Left lung (tissue), 10 donors: ENCODE data around the gene FAM76B. TPM values are rescaled to one million over a fixed set of nuclear protein-coding genes. Genes with fewer than 3 reads are reported as not detected.
A peak's percentile ranks its signal among the peaks of the same experiment; 100 is the strongest.

Source experiments
- ATAC-seq: fragments of 200-7000 bp; cut with Tn5 transposase; one replicate; pipeline ENCODE4 v1.9.1; 2020; ENCODE audit warnings: moderate library complexity
- DNase-seq, 4 donors: peaks; one replicate each; pipeline ENCODE4 v3.0.0-alpha.2; 2013 to 2020
- H3K27ac ChIP-seq, 2 donors: fragments of 200-600 bp; sonication (generic) in 1 of 2; one replicate each; pipeline versions ENCODE4 v1.5.0 to v1.8.0; 2020 to 2021
- H3K27me3 ChIP-seq, 2 donors: fragments of 200-600 bp; sonication (generic) in 1 of 2; one replicate each; pipeline versions ENCODE4 v1.5.0 to v1.8.0; 2020 to 2021
- H3K36me3 ChIP-seq, 2 donors: fragments of 200-600 bp; sonication (generic) in 1 of 2; one replicate each; pipeline versions ENCODE4 v1.5.0 to v1.8.0; 2020 to 2021
- H3K4me1 ChIP-seq, 2 donors: fragments of 200-600 bp; one replicate each; pipeline ENCODE4 v1.8.0; 2021
- H3K4me3 ChIP-seq, 2 donors: fragments of 200-600 bp; sonication (generic) in 1 of 2; one replicate each; pipeline versions ENCODE4 v1.5.0 to v1.8.0; 2020 to 2021; ENCODE audit warnings: mild to moderate bottlenecking in 1 of 2
- H3K9me3 ChIP-seq, 2 donors: fragments of 200-600 bp; sonication (generic) in 1 of 2; one replicate each; pipeline versions ENCODE4 v1.5.0 to v1.8.0; 2020 to 2021
- intact Hi-C, 2 donors: fragments of 100-400 bp; cut with DNase I; formaldehyde crosslinking; loops; one replicate each; pipeline versions ENCODE4 v1.11.2 to v1.14.2; 2022
- polyA plus RNA-seq, 6 donors: library from polyadenylated mRNA; unstranded; fragments of 120-200 nt; gene quantifications; one replicate each; pipeline ENCODE4 v1.2.1, GENCODE V29; 2013; ENCODE audit not compliant: insufficient read length in 6 of 6
- total RNA-seq, 2 donors: library from RNA; stranded (reverse); fragmentation: NEBNext Ultra II Directional; extraction: Animal tissue kit (Norgen Biotek cat#: 25700); gene quantifications; one replicate each; pipeline ENCODE4 v1.2.1, GENCODE V29; 2021
- TF ChIP-seq, protein P1 (sequence below), 2 donors: fragments of 200-600 bp; sonication (generic) in 1 of 2; IDR thresholded peaks; one replicate each; pipeline versions ENCODE4 v1.5.0 to v1.8.0; 2021; ENCODE audit warnings: antibody characterized with exemption in 2 of 2
- donor health status: DM: no; HTN: yes; CAD: no.
- donor health status: DM: no; HTN: no; CAD: no.

Gene FAM76B
- total and polyA plus RNA-seq, 8 donors = 13.6 to 70.6 (median 60.8) TPM

DNA sequence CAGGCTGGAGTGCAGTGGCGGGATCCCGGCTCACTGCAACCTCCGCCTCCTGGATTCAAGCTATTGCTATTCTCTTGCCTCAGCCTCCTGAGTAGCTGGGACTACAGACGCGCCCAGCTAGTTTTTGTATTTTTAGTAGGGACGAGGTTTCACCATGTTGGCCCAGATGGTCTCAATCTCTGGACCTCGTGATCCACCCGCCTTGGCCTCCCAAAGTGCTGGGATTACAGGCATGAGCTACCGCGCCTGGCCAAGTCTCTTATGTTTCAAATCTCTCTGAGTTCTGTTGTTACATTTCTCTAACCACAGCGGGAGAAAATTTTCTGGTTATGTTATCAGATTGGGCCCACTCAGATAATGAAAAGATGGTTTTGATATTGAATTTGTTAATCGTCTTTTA lies 10.9 kb upstream of the FAM76B start:
- TF ChIP-seq, protein P1, sequence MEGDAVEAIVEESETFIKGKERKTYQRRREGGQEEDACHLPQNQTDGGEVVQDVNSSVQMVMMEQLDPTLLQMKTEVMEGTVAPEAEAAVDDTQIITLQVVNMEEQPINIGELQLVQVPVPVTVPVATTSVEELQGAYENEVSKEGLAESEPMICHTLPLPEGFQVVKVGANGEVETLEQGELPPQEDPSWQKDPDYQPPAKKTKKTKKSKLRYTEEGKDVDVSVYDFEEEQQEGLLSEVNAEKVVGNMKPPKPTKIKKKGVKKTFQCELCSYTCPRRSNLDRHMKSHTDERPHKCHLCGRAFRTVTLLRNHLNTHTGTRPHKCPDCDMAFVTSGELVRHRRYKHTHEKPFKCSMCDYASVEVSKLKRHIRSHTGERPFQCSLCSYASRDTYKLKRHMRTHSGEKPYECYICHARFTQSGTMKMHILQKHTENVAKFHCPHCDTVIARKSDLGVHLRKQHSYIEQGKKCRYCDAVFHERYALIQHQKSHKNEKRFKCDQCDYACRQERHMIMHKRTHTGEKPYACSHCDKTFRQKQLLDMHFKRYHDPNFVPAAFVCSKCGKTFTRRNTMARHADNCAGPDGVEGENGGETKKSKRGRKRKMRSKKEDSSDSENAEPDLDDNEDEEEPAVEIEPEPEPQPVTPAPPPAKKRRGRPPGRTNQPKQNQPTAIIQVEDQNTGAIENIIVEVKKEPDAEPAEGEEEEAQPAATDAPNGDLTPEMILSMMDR (IDR thresholded peaks at IDR 0.05) = no peak
- H3K27me3 ChIP-seq = no peaks in the 10 kb centered on the region
- ATAC-seq = no peak

DNA sequence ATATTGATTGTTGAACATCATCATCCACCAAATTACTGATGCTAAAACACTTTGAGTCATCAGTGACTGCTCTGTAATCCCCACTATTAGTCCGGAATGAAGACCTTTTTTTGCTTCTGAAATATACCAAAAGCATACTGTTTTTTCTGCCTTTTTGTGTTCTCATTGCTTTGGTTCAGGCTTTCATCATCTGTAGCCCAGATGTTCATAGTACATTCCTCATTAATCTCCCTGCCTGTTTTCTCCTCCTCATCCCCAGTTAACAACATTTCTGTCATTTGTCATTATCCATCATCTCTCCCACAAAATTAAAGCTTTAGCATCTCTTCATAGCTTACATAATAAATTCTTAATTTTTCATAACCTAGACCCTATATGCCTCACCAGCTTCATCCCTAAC lies 10.0 kb upstream of the FAM76B start:
- no peak for DNase-seq

More for the DNA sequence above, 10.9 kb upstream of the FAM76B start:
- Histone ChIP-seq H3K4me1 (no peaks in the 10 kb centered on the region), H3K27ac (no peak overlapping the region), H3K4me3 (no peak overlapping the region), H3K9me3 (no peaks in the 10 kb centered on the region), H3K36me3 (peaks cover 0 to 27% of the 10 kb centered on the region in 2 donors)
- intact Hi-C loops = no loop called here
- DNase-seq = no peak

DNA sequence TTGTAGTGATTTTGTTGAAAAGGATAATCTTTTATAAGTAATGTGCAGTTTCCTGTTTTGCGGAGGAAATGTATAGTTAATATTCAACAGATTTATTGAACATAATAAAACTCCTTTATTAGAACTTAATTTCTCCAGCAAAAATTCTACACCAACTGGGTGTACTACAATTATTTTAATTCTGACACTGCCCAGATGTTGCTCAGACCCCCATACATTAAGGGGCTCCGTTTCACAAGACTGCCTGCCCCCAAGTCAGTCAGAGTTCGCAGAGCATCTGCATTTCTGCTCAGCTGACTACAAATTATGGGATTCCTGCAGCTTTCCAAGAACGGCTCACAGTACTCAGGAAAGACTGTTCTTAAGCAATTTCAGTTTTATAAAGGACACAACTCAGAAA lies 6.9 kb upstream of the FAM76B start:
- intact Hi-C loops = no loop called here
- Histone ChIP-seq H3K27ac (no peak overlapping the region), H3K4me3 (no peak overlapping the region), H3K27me3 (no peaks in the 10 kb centered on the region), H3K4me1 (peaks cover 6 to 14% of the 10 kb centered on the region in 2 donors), H3K36me3 (peaks cover 0 to 17% of the 10 kb centered on the region in 2 donors), H3K9me3 (no peaks in the 10 kb centered on the region)
- TF ChIP-seq, protein P1 (IDR thresholded peaks at IDR 0.05) = no peak
- ATAC-seq = no peak
- peak in 1 of 4 donors; percentile 13 for DNase-seq

More for the DNA sequence above, 10.0 kb upstream of the FAM76B start:
- TF ChIP-seq, protein P1 (IDR thresholded peaks at IDR 0.05) = no peak
- Histone ChIP-seq H3K9me3 (no peaks in the 10 kb centered on the region), H3K4me3 (no peak overlapping the region), H3K27me3 (no peaks in the 10 kb centered on the region), H3K36me3 (peaks cover 0 to 24% of the 10 kb centered on the region in 2 donors), H3K4me1 (no peaks in the 10 kb centered on the region), H3K27ac (no peak overlapping the region)
- intact Hi-C loops = no loop called here
- ATAC-seq = no peak

DNA sequence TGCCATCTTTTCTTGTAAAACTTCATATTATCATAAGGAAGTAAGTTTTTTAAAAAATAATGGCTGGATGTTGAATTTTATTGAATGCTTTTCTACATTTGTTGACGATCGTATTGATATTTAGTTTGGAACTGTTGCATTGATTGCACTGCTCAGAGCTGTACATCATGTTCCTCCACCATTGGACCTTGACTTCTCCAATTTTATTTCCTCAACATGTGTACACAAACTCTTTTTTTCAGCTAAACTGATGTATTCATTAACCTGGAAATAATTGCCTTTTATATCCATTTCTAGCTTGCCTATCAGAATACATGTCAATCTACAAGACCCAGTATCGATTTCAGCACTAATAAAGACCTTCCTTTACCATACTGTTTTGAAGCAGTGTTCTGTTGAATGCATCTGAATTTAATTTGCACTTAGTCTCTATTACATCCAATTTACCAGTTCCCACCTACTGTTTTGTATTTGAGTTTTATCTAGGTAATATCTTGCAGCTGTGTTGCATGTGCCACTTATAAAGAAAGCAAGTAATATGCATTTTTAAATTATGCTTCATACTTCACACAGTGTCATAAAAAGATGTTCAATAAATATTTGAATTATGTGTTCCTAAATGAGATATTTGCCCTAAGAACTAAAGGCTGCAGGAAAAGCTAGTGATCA lies 6.2 kb upstream of the FAM76B start:
- H3K4me3 ChIP-seq = no peak overlapping the region
- ATAC-seq = no peak

DNA sequence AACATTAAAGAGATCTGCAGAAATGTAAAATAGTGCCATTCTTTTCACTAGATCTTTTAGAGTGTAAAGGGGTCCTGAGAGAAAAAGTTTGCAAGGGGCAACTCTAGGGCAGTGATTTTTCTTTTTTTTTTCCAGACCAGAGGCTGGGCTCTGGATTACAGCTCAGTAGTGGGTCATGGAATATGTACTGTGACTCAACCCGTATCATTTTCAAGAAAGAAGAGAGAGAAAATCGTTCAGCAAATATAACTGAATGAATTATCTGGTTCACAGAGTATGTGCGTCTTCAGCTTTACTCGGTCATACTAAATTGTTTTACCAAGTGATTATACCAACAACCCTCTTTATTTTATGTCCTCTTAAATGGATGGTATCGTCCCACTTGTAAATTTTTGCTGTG lies 4.5 kb upstream of the FAM76B start:
- TF ChIP-seq, protein P1 (IDR thresholded peaks at IDR 0.05) = no peak
- Histone ChIP-seq H3K4me1 (peaks cover 6 to 18% of the 10 kb centered on the region in 2 donors), H3K27me3 (no peaks in the 10 kb centered on the region), H3K36me3 (no peaks in the 10 kb centered on the region), H3K27ac (no peak overlapping the region), H3K4me3 (no peak overlapping the region), H3K9me3 (no peaks in the 10 kb centered on the region)
- intact Hi-C loops = no loop called here
- ATAC-seq (no peak), DNase-seq (no peak)

More for the DNA sequence above, 6.2 kb upstream of the FAM76B start:
- H3K9me3 ChIP-seq = no peaks in the 10 kb centered on the region
- H3K36me3 ChIP-seq = peaks cover 0 to 14% of the 10 kb centered on the region in 2 donors
- no peak for DNase-seq
- H3K27ac ChIP-seq = no peak overlapping the region
- TF ChIP-seq, protein P1 (IDR thresholded peaks at IDR 0.05) = no peak
- intact Hi-C loops = no loop called here
- peaks cover 6 to 18% of the 10 kb centered on the region in 2 donors for H3K4me1 ChIP-seq
- H3K27me3 ChIP-seq = no peaks in the 10 kb centered on the region
